Measurements from ENCODE around the gene CYB561D2.

Gene CYB561D2

DNA sequence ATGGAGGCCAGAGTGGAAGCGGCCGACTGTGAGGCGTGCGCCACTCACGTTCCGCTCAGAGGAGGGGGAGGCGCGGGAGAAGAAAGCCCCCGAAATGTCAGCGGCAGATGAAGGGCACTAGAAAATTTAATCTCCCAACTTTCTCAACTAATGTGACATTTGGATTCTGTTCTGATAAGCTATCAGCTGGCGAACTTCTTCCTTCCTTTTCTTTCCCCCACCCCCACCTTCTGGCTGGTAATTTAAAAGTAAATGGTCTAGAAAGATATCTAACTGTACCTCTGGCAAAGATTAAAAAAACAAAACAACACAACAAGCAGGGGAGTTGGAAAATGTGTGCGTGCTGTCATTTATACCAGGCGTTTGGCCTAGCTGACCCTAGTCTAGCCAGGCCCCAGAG, 35.1 kb downstream of the CYB561D2 start:
- no peak overlapping the region for H3K4me3 ChIP-seq (ENCODE audit: low read length)
- H2AFZ ChIP-seq (ENCODE audit: low read depth, low read length) = no peak overlapping the region

DNA sequence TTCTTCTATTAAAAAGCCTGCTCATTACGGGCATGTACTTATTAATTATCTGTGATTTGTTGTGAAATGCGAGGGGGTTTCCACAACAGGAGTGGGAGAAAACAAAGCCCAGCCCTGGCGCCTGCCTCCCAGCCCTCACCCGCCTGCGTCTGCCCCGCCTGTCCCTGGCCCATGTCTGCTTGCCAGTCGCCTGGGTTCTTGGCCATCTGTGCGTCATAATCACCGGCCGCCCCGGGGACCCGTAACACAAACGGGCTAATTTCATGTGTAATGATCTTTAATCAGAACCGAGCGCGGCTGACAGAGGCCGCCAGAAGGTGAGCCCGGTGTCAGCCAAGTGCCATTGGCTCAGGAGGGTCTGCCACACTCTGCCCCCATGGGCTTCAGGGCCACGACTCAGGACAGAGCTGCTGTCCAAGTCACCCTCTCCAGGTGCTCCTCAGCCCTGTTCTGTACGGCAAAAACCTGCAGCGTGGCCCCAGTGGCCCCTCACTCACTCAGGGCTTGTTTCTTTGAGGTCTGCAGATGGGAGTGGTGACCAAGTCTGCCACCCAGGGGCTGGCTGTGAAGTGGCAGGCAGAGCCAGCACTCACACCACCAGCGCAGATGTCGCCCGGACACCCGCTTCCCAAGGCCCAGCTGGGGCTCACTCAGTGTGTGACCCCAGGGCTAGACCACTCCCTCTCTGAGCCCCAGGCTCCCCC, 37.5 kb downstream of the CYB561D2 start:
- Histone ChIP-seq H3K27me3 (ENCODE audit: insufficient read depth, low read length) (peaks cover 54% of the 10 kb centered on the region), H3K4me1 (ENCODE audit: insufficient read depth, low read length) (peaks cover 10% of the 10 kb centered on the region), H3K9me3 (ENCODE audit: low read length) (no peaks in the 10 kb centered on the region), H3K4me3 (ENCODE audit: low read length) (no peak overlapping the region), H3K36me3 (ENCODE audit: insufficient read depth, low read length) (no peaks in the 10 kb centered on the region), H2AFZ (ENCODE audit: low read depth, low read length) (no peak overlapping the region)

More for the DNA sequence above, 35.1 kb downstream of the CYB561D2 start:
- Histone ChIP-seq H3K4me1 (ENCODE audit: insufficient read depth, low read length) (peaks cover 24% of the 10 kb centered on the region), H3K27me3 (ENCODE audit: insufficient read depth, low read length) (peaks cover 42% of the 10 kb centered on the region), H3K9me3 (ENCODE audit: low read length) (no peaks in the 10 kb centered on the region), H3K36me3 (ENCODE audit: insufficient read depth, low read length) (no peaks in the 10 kb centered on the region)

DNA sequence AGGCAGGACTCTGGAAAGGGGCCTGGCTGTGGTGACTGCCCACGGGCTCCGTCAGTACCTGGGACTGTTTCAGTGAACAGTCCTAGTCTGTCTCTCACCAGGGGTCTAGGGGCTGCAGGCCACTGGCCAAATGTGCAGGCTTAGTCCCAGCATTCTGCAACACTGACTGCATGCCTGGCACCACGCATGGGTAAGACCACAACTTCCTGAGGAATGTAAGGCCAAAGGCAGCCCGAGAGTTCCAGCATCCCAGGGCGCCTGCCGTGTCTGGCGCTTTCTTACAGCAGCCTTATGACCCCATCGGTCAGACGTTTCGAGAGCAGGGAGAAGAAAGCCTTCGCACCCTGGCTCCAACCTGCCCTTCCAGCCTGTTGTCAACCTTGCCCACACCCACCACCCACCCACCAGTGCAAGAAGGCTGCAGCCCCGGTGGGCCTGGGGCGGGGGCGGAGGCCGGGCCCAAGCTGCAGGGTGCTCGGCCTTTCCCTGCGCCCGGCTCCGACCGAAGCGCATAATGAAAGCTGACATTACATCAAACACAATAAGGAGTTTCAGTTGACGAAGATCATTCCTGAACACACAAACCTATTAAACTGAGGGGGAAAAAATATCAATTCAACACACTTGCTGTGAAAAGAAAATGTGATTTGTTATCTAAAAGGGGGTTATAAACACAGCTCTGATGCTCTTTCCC, 38.2 kb downstream of the CYB561D2 start:
- Histone ChIP-seq H3K27me3 (ENCODE audit: insufficient read depth, low read length) (peaks cover 57% of the 10 kb centered on the region), H3K36me3 (ENCODE audit: insufficient read depth, low read length) (no peaks in the 10 kb centered on the region), H3K4me3 (ENCODE audit: low read length) (no peak overlapping the region), H2AFZ (ENCODE audit: low read depth, low read length) (no peak overlapping the region), H3K4me1 (ENCODE audit: insufficient read depth, low read length) (peaks cover 10% of the 10 kb centered on the region), H3K9me3 (ENCODE audit: low read length) (no peaks in the 10 kb centered on the region)

DNA sequence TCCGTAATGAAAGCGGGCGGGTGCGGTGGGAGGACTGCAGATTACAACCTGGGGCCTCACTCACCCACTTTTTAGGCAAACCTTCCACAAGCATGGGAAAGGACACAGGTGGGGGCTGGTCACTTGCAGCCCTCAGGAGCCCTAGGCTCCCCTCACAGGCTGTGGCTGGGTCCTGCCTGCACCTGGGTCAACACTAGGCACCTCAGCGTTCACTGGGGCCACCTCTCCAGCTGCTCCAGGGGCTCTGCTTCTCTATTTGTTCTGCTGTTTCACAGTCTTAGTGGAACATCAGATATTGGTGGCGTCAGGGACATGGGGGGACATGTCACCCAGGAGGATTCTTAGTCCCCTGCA, 38.7 kb downstream of the CYB561D2 start:
- H3K27me3 ChIP-seq (ENCODE audit: insufficient read depth, low read length) = peaks cover 61% of the 10 kb centered on the region
- H3K36me3 ChIP-seq (ENCODE audit: insufficient read depth, low read length) = no peaks in the 10 kb centered on the region
- no peak overlapping the region for H3K4me3 ChIP-seq (ENCODE audit: low read length)
- H2AFZ ChIP-seq (ENCODE audit: low read depth, low read length) = no peak overlapping the region
- H3K4me1 ChIP-seq (ENCODE audit: insufficient read depth, low read length) = peaks cover 10% of the 10 kb centered on the region
- no peaks in the 10 kb centered on the region for H3K9me3 ChIP-seq (ENCODE audit: low read length)

DNA sequence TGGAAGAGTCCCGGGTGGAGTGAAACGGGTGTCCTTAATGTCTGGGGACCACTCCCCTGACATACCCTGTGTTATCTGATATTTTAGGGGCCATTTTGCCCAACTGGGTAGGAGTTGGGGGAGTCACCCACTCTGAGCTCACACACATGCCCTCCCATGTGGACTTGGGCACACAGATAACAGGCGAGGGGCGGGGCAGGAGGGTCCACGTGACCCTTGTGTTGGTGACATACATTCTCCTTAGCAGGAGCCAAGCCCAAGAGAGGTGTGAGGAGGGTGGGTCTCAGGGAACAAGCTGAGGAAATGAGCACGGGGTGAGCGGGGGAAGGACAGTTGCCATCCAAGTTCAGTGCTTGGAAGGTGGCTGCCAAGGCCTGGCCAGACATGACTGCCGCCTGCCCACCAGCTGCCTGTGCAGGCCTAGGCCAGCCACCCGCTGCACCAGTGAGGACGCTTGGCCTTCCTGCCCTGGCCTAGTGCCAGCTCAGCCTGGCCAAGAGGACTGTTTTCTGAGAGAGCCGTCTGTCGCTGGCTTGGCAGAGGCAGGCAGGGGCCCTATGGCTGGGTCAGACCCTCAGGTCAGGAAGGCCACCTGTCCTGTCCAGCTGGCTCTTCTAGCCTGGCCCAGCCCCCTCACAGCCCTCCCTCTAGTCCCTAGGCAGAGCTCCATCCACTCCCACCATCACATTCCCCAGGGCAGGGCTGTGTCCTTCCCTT, 40.0 kb downstream of the CYB561D2 start:
- Histone ChIP-seq H3K36me3 (ENCODE audit: insufficient read depth, low read length) (no peaks in the 10 kb centered on the region), H2AFZ (ENCODE audit: low read depth, low read length) (no peak overlapping the region), H3K9me3 (ENCODE audit: low read length) (no peaks in the 10 kb centered on the region), H3K27me3 (ENCODE audit: insufficient read depth, low read length) (peaks cover 59% of the 10 kb centered on the region), H3K4me3 (ENCODE audit: low read length) (no peak overlapping the region), H3K4me1 (ENCODE audit: insufficient read depth, low read length) (peaks cover 10% of the 10 kb centered on the region)

DNA sequence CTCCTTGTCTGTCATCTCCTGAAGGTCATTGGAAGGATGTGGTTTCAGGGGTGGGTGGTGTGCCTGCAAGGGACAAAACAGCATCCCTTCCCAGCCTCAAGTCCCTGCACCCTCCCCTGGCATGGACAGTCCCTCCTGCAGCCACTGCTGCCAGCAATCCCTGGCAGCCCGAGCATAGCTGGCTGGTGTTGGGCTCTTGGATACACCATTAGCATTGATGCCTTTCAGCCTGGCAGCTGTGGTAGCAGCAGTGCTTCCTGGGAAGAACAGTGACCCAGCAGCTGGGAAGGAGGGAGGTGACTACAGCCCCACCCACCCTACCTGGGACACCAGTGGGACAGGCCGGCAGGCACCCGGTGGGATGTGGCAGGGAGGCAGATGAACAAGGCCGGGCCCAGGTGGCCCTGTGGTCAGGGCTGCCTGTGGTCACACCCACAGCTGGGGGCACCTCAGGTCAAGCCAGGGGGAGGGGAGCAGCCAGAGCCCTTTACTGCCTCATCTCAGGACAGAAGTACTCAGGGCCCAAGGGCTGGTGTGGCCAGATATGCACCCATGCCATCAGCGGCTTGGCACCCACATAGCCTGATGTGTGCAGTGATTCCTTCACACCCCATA, 41.5 kb downstream of the CYB561D2 start:
- Histone ChIP-seq H3K36me3 (ENCODE audit: insufficient read depth, low read length) (no peaks in the 10 kb centered on the region), H3K4me3 (ENCODE audit: low read length) (no peak overlapping the region), H3K27me3 (ENCODE audit: insufficient read depth, low read length) (peaks cover 45% of the 10 kb centered on the region), H3K4me1 (ENCODE audit: insufficient read depth, low read length) (peaks cover 10% of the 10 kb centered on the region), H3K9me3 (ENCODE audit: low read length) (no peaks in the 10 kb centered on the region), H2AFZ (ENCODE audit: low read depth, low read length) (no peak overlapping the region)

DNA sequence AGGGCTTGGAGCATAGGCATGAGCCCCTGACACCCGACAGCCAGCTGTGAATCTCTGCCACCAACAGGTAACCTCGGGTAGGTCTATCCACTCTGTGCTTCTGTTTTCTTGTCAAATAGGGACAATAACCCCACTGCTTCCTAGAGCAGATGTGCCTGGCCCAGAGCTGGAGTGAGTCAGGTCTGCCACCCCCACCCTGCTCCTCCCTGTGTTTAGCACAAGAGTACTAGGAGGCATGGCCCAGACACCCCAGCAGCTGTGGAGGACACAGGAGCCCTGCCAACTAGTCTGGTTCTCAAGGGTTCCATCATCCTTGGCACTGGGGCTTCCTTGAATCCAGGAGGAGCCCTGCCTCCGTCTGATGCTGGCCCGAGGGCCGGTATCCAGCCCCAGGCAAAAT, 42.4 kb downstream of the CYB561D2 start:
- Histone ChIP-seq H3K4me3 (ENCODE audit: low read length) (no peak overlapping the region), H3K9me3 (ENCODE audit: low read length) (no peaks in the 10 kb centered on the region), H3K4me1 (ENCODE audit: insufficient read depth, low read length) (peaks cover 8% of the 10 kb centered on the region), H3K27me3 (ENCODE audit: insufficient read depth, low read length) (peaks cover 43% of the 10 kb centered on the region), H3K36me3 (ENCODE audit: insufficient read depth, low read length) (no peaks in the 10 kb centered on the region), H2AFZ (ENCODE audit: low read depth, low read length) (no peak overlapping the region)

DNA sequence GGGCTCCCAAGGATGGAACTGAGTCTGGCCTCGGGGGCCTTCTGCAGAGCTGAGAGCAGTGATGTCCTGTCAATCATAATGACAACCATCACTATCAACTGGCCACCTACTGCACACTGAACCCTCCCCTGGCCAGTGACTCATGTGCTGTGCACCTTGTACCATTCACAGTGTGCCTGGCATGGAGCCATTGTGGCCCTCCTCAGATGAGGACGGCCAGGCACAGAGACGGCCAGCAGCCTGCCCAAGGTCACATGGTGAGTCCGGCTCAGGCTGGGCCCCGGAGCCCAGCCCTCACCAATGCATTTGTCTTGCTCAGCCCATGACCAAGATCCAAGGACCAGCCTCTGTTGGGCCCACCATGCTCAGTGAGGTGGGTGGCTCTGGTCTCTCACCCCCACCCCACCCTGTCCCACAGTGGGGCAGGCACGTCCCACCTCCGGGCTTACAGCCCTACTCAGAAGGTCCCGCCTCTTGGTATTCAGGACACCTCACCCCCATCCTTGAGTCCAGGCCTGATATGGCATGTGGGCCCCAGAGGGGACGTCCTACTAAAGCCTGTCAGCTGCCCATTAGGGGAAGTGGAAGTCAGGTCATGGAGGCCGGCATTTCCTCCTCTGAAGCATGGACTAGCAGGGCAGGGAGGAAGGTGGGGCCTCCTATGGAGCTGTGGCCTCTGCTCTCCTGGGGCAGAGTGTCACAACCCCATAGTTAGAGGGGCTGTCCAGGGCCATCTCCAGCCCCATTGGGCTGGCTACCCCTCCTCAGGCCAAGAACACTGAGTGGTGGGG, 44.6 kb downstream of the CYB561D2 start:
- H3K4me3 ChIP-seq (ENCODE audit: low read length) = no peak overlapping the region
- peaks cover 46% of the 10 kb centered on the region for H3K27me3 ChIP-seq (ENCODE audit: insufficient read depth, low read length)
- no peaks in the 10 kb centered on the region for H3K9me3 ChIP-seq (ENCODE audit: low read length)
- no peaks in the 10 kb centered on the region for H3K4me1 ChIP-seq (ENCODE audit: insufficient read depth, low read length)
- H2AFZ ChIP-seq (ENCODE audit: low read depth, low read length) = no peak overlapping the region
- no peaks in the 10 kb centered on the region for H3K36me3 ChIP-seq (ENCODE audit: insufficient read depth, low read length)

DNA sequence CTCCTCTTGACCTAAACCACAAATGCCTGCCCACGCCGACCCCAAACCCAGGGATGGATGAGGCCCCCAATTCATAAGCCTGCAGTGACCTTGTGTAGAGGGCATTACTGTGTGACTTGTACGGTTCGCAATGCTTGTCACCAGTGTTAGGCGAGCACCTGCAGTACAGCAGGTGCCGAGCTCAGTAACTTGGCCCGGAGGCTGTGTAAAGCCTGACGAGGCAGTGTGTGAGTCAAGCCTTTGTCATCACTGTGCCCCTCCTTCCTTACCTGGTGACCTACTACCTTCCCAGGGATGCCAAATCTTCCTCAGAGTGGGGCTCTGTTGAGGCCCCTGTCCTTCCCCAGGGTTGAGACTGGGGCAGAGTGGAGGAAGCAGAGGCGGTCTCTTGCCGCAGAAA, 45.8 kb downstream of the CYB561D2 start:
- Histone ChIP-seq H3K9me3 (ENCODE audit: low read length) (no peaks in the 10 kb centered on the region), H2AFZ (ENCODE audit: low read depth, low read length) (no peak overlapping the region), H3K36me3 (ENCODE audit: insufficient read depth, low read length) (no peaks in the 10 kb centered on the region), H3K4me1 (ENCODE audit: insufficient read depth, low read length) (no peaks in the 10 kb centered on the region), H3K4me3 (ENCODE audit: low read length) (no peak overlapping the region), H3K27me3 (ENCODE audit: insufficient read depth, low read length) (peaks cover 45% of the 10 kb centered on the region)

DNA sequence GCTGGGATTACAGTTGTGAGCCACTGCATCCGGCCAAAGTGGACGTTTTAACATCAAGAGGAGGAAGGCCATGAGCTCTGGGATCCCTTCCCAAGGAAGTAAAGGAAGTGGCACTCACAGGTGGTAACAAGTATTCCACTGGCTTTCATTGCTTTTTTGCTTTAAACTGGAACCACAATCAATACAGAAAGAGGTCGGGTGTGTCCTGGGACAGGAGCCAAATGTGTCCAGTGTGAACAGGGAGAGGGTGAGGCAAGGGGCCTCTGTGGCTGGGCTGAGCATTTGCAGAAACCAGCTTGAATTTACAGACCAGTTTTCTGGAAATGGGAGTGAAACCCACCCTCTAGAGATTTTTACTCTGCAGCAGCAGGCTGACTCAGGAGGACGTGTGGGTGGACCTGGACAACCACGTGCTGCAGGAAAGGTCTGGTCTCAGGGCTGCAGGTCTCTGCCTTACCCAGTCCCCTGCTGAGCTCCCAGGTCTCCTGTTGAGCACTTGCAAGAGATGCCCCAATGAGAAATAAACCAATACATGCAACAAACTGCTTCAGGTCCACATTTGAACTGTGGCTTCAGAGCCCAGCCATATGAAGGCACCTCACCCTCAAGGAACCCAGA, 51.4 kb downstream of the CYB561D2 start:
- Histone ChIP-seq H2AFZ (ENCODE audit: low read depth, low read length) (no peak overlapping the region), H3K36me3 (ENCODE audit: insufficient read depth, low read length) (no peaks in the 10 kb centered on the region), H3K4me1 (ENCODE audit: insufficient read depth, low read length) (no peaks in the 10 kb centered on the region), H3K27me3 (ENCODE audit: insufficient read depth, low read length) (peaks cover 29% of the 10 kb centered on the region), H3K9me3 (ENCODE audit: low read length) (no peaks in the 10 kb centered on the region), H3K4me3 (ENCODE audit: low read length) (no peak overlapping the region)
